HG03558 (cell line): ENCODE data around the gene EMX2.

Source experiments
- ATAC-seq: cut with Tn5 transposase; IDR thresholded peaks from one replicate; pipeline ENCODE4 v1.9.1; 2021; ENCODE audit warnings: moderate number of reproducible peaks; ENCODE audit not compliant: unreplicated experiment; ENCODE audit errors: extremely low read depth

Gene EMX2

GRCh38 chr10:117543225-117544003, 868 bp downstream of the EMX2 start:
- no peak for ATAC-seq

DNA sequence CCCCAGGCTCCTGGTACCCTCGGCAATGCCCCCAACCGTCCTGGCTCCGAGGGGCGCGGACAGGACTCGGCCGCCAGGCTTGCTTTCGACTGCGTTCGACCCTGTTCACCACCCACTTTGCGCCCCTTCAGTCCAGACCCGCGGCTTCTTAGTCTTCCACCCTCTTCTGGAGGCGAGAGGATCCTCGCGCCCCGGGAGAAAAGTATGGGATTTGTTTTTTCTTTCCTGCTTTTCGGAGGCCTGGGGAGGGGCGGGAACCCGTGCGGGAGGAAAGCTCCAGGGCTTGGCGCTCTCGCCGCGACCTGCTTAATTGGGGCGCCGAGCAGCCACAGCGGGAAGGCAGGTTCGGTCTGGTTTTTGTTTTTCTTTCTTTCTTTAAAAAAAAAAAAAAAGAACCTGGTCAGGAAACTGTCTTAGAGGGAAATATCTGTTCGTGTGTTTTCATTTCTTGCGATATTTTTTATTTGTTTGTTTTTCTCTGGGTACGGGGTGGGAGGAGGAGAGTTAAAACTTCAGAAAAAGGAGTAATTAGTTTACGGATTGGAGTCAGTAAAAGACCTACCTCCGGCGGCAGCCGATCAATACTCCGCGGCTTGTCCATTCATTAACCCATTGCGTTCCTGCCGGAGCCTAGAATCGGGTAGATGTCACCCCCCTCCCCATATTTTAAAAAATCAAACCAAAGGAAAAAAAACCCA, 1.6 kb downstream of the EMX2 start:
- ATAC-seq, result no peak

- no peak for ATAC-seq
Measured at GRCh38 chr10:117544711-117545140, 2.2 kb downstream of the EMX2 start.

DNA sequence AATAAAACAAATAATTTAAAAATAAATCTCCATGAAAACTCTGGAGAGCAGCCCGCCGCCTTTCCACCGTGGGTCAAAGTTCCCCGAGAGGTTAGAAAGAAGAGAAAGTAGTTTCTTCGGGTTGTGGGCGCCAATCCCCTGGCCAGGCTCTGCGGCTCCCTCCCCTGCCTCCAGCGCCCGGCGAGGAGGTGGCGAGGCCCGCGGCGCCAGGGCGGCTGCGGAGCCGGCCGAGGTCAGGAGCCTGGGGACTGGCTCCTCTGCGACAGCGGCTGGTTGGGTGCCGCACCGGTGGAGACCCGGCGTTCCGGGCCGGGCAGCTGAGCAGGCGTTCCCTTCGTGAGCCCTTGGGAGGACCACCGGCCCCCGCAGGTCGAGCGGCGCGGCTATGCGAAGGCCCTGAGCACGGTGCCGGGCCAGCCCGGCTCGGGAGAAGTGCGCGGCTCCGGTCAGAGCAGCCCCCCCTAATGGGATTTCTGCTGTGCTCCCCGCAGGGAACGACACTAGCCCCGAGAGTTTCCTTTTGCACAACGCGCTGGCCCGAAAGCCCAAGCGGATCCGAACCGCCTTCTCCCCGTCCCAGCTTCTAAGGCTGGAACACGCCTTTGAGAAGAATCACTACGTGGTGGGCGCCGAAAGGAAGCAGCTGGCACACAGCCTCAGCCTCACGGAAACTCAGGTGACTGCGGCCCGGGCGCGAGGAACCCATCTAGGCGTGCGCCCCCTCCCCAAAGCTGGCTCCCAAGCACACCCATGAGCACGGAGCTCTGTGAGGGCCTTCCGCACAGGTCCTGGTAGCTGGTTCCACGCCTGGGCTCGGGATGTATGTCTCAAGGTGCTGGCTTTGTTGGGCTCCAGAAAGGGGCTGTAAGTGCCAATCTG, 2.8 kb downstream of the EMX2 start:
- ATAC-seq, result no peak

DNA sequence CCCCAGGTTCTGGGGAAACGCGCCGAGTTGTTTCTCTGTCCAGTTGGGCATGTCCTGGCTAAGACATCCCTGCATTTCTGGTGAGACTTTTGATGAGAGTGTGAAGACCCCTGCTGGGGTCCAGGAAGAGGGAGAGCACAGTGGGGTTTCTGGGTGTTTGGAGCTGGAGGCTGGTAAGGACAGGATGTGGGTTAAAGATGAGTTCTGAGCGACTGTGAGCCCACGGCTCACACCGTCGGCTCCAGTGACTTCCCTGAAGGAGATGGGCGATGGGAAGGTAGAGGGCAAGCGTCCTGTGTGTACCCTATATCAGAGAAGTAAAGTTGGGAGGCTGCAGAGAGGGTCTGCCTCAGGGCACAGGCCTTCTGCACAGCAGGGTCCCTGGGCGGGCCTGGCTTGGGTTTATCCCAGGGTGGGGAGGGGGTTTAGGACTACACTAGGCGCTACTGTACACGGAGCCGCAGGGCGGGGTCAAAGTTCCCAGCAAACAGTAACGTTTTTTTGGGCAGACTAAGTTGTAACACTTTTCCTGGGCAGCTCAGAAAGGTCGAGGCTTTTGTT, 3.6 kb downstream of the EMX2 start:
- ATAC-seq, result no peak

GRCh38 chr10:117546581-117547015, 4.1 kb downstream of the EMX2 start:
- ATAC-seq, result no peak

DNA sequence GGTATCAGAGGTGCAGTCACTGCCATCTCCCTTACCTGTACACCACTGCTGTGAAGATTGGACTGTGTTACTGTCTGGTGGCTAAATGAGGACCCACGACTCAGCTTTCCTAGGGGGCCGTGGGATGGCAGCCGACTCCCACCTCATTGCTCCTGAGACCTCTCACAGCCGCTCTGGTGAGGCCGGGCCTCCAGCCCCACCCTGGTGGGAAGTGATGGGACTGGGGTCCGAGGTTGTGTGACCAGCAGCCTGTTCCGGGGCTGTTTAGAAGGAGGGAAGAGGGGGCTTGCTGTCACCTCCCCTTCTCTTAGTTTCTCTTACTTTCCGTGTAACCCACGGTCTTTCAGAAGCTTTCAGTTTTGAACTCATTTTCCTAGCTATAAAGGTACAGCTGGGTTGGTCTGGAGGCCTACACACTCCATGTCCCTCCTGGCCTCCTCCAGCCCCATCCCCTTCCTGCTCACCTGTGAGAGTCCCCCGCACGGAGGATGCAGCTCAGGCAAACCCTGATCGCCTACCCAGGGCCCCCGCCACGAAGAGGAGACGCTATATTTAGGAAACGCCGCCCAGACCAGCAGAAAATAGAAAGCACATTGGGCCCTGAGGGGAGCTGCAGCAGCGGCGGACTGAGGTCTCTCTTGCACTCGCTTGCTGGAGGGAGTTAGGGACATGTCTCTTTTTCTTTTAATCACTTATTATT, 4.6 kb downstream of the EMX2 start:
- no peak for ATAC-seq

- ATAC-seq, result no peak
Measured at GRCh38 chr10:117547716-117548668, 5.4 kb downstream of the EMX2 start.

DNA sequence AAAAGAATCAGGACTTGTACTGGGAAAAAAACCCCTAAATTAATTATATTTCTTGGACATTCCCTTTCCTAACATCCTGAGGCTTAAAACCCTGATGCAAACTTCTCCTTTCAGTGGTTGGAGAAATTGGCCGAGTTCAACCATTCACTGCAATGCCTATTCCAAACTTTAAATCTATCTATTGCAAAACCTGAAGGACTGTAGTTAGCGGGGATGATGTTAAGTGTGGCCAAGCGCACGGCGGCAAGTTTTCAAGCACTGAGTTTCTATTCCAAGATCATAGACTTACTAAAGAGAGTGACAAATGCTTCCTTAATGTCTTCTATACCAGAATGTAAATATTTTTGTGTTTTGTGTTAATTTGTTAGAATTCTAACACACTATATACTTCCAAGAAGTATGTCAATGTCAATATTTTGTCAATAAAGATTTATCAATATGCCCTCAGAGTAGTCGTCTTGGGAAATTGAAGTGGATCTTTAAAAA, 6.6 kb downstream of the EMX2 start:
- ATAC-seq, result no peak

GRCh38 chr10:117550076-117550475, 7.5 kb downstream of the EMX2 start:
- ATAC-seq, result no peak

DNA sequence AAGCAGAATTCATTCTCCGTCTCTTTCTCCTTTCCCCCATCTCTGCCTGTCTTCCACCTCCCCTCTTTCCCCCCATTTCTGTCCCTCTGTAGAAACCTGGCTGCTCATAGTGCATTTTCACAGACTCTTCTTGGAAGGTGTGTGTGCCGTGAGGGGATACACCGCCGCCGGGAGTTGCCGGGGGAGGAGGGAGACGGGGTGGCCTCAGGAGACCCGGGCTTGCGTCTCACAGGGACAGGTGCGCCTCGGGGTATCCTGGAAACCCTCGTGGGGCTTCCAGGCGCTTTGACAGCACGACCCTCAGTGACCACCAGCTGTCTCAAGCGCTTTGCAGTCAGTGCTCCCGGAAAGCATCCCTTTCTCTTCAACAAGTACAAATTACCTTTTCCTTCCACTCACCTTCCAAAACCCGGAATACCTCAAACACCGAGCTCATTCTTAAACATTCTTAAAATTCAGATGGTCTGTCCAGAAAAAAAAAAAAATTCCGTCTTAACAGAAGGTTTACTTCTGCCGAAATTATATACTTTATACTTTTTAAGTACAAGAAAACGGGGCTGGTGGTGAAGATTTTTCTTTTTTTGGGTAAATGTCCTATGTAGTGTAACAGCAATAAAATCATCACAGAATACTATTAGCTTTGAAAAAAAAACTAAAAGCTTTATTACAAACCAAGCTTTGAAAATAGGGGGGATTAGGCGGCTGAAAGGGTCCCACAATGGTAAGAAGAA, 8.2 kb downstream of the EMX2 start:
- no peak for ATAC-seq

GRCh38 chr10:117551330-117552155, 9.0 kb downstream of the EMX2 start:
- ATAC-seq, result no peak

DNA sequence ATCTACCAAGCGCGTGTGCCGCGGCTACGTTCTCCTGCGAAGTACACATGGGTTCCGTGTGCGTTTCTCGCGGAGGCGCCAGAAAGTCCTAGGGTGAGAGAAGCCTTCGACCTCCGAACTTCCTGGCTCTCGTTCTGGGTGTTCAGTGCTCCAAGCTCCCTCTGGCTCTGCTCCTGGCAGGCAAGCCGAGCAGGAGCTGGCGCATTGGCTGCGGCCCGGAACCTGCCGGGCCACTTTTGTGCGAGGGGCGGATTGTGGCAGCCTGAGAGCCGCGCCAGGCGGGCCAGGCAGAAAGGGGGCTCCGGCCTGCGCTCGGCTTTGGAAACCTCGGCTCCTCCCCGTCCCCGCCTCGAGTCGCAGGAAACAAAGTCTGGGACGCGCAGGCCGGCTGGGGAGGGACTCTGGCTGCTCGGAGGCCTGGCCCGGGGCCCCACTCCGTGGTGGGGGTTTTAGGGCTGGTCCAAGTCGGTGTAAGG, 9.6 kb downstream of the EMX2 start:
- no peak for ATAC-seq

DNA sequence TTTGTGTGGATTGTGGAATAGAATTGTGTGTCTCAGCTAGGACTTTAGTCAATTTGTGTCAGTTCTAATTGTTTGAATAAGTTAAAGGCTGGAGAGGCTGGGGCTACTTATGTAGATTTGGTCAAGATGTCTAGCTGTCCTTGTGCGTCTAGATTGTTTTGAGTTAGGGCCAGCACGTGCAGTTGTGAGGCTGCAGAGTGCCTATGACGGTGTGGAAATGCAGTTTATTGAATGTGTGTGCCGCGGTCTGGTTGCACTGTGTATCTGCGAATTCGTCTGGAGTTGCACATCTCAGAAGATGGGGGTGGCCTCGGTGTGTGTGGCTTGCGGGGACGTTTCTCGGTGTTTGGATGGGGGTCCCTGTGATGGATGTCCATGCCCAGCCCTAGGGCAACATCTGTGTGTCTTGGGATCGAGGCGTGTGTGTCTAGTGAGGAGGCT, 10.2 kb downstream of the EMX2 start:
- ATAC-seq, result no peak

- ATAC-seq, result no peak
Measured at GRCh38 chr10:117553142-117553814, 10.7 kb downstream of the EMX2 start.

- ATAC-seq, result no peak
Measured at GRCh38 chr10:117553815-117554172, 11.2 kb downstream of the EMX2 start.
